DMS114 treated with DMSO at 0.1 percent for 48 hours (cell line): ENCODE data around the gene BABAM2.

ENCODE experiments used
- DNase-seq: peaks from one replicate; lab custom pipeline; 2025; ENCODE audit not compliant: unreplicated experiment; lab: John Stamatoyannopoulos, UW

Gene BABAM2

GRCh38 chr2:28297531-28297930 lies 407.0 kb downstream of the BABAM2 start:
- DNase-seq: no peak

- DNase-seq: no peak
Observed at GRCh38 chr2:28298406-28298805, 407.9 kb downstream of the BABAM2 start.

GRCh38 chr2:28300485-28301341 lies 410.2 kb downstream of the BABAM2 start:
- no peak for DNase-seq

- no peak for DNase-seq
Observed at GRCh38 chr2:28305202-28305601, 414.7 kb downstream of the BABAM2 start.

- no peak for DNase-seq
Observed at GRCh38 chr2:28310107-28310506, 419.6 kb downstream of the BABAM2 start.

- no peak for DNase-seq
Observed at GRCh38 chr2:28311660-28312249, 421.2 kb downstream of the BABAM2 start.

- no peak for DNase-seq
Observed at GRCh38 chr2:28312307-28313219, 422.0 kb downstream of the BABAM2 start.

- no peak for DNase-seq
Observed at GRCh38 chr2:28313220-28313784, 422.8 kb downstream of the BABAM2 start.

- no peak for DNase-seq
Observed at GRCh38 chr2:28314968-28315367, 424.4 kb downstream of the BABAM2 start.

- DNase-seq: no peak
Observed at GRCh38 chr2:28316546-28317335, 426.2 kb downstream of the BABAM2 start.

GRCh38 chr2:28317390-28317789 lies 426.9 kb downstream of the BABAM2 start:
- no peak for DNase-seq

- DNase-seq: no peak
Observed at GRCh38 chr2:28318023-28318422, 427.5 kb downstream of the BABAM2 start.

GRCh38 chr2:28318462-28319117 lies 428.1 kb downstream of the BABAM2 start:
- DNase-seq: no peak

GRCh38 chr2:28319118-28320008 lies 428.8 kb downstream of the BABAM2 start:
- DNase-seq: no peak

GRCh38 chr2:28320009-28320365 lies 429.5 kb downstream of the BABAM2 start:
- DNase-seq: no peak

GRCh38 chr2:28320371-28320770 lies 429.8 kb downstream of the BABAM2 start:
- DNase-seq: no peak

GRCh38 chr2:28321426-28321825 lies 430.9 kb downstream of the BABAM2 start:
- no peak for DNase-seq

GRCh38 chr2:28322051-28322450 lies 431.5 kb downstream of the BABAM2 start:
- no peak for DNase-seq

- no peak for DNase-seq
Observed at GRCh38 chr2:28322456-28322855, 431.9 kb downstream of the BABAM2 start.
